ENCODE measurements around the gene PDE3A. TPM values are rescaled to one million over a fixed set of nuclear protein-coding genes. Genes with fewer than 3 reads are reported as not detected.

The PDE3A gene
- total RNA-seq, 4 donors from 2014 or later = 7.7 to 75.8 (median 18.7) TPM

- Histone ChIP-seq H3K36me3 (no peaks in the 10 kb centered on the region), H3K27ac (no peak overlapping the region), H3K9me3 (no peaks in the 10 kb centered on the region), H3K4me1 (no peaks in the 10 kb centered on the region), H3K27me3 (no peaks in the 10 kb centered on the region), H3K4me3 (no peak overlapping the region)
- intact Hi-C loops (cut with DNase I; ENCODE audit: low total_unique reads) = no loop called here
- TF ChIP-seq POLR2A (IDR thresholded peaks at IDR 0.05) = no peak
- no peak for TF ChIP-seq CTCF (IDR thresholded peaks at IDR 0.05)
- no peak for DNase-seq
These were observed 12.3 kb upstream of the PDE3A start for GRCh38 chr12:20356048-20356447.

- intact Hi-C loops (cut with DNase I; ENCODE audit: low total_unique reads) = no loop called here
- Histone ChIP-seq H3K27ac (no peak overlapping the region), H3K36me3 (no peaks in the 10 kb centered on the region), H3K4me3 (no peak overlapping the region), H3K27me3 (no peaks in the 10 kb centered on the region), H3K4me1 (no peaks in the 10 kb centered on the region), H3K9me3 (no peaks in the 10 kb centered on the region)
- no peak for DNase-seq
- no peak for TF ChIP-seq CTCF (IDR thresholded peaks at IDR 0.05)
- TF ChIP-seq POLR2A (IDR thresholded peaks at IDR 0.05) = no peak
These were observed 7.9 kb upstream of the PDE3A start for GRCh38 chr12:20360407-20360806.

GRCh38 chr12:20361416-20361815 is 6.9 kb upstream of the PDE3A start:
- H3K36me3 ChIP-seq = no peaks in the 10 kb centered on the region
- TF ChIP-seq POLR2A (IDR thresholded peaks at IDR 0.05) = no peak
- no peak for TF ChIP-seq CTCF (IDR thresholded peaks at IDR 0.05)
- intact Hi-C loops (cut with DNase I; ENCODE audit: low total_unique reads) = no loop called here
- H3K27ac ChIP-seq = no peak overlapping the region
- DNase-seq = no peak
- no peaks in the 10 kb centered on the region for H3K4me1 ChIP-seq
- H3K4me3 ChIP-seq = no peak overlapping the region
- no peaks in the 10 kb centered on the region for H3K9me3 ChIP-seq
- no peaks in the 10 kb centered on the region for H3K27me3 ChIP-seq

- H3K27ac ChIP-seq = no peak overlapping the region
- TF ChIP-seq CTCF (IDR thresholded peaks at IDR 0.05) = no peak
- no peak for TF ChIP-seq POLR2A (IDR thresholded peaks at IDR 0.05)
- H3K9me3 ChIP-seq = no peaks in the 10 kb centered on the region
- no peak for DNase-seq
- no peaks in the 10 kb centered on the region for H3K27me3 ChIP-seq
- intact Hi-C loops (cut with DNase I; ENCODE audit: low total_unique reads) = no loop called here
- no peaks in the 10 kb centered on the region for H3K4me1 ChIP-seq
- no peaks in the 10 kb centered on the region for H3K36me3 ChIP-seq
- H3K4me3 ChIP-seq = no peak overlapping the region
These were observed 3.8 kb upstream of the PDE3A start for GRCh38 chr12:20364501-20364900.

- DNase-seq = no peak
- no peaks in the 10 kb centered on the region for H3K4me1 ChIP-seq
- H3K4me3 ChIP-seq = no peak overlapping the region
- no peaks in the 10 kb centered on the region for H3K9me3 ChIP-seq
- no peak overlapping the region for H3K27ac ChIP-seq
- no peaks in the 10 kb centered on the region for H3K27me3 ChIP-seq
- H3K36me3 ChIP-seq = no peaks in the 10 kb centered on the region
- TF ChIP-seq POLR2A (IDR thresholded peaks at IDR 0.05) = no peak
- TF ChIP-seq CTCF (IDR thresholded peaks at IDR 0.05) = no peak
- intact Hi-C loops (cut with DNase I; ENCODE audit: low total_unique reads) = no loop called here
These were observed 1.4 kb upstream of the PDE3A start for GRCh38 chr12:20366776-20367409.
